Measurements from ENCODE around the gene SEPTIN5. TPM values are rescaled to one million over a fixed set of nuclear protein-coding genes. Genes with fewer than 3 reads are reported as not detected.

Gene SEPTIN5
- total RNA-seq, 1 experiment from 2014 or later, result 22.4 TPM

- TF ChIP-seq NFYB (CRISPR knock-in tag; conservative IDR thresholded peaks at IDR 0.05; ENCODE audit: low read depth) (no peak), HMGXB4 (CRISPR knock-in tag; IDR thresholded peaks at IDR 0.05) (0 out of 2 replicates have a peak, but pooled peaks have one; percentile 53), USF1 (CRISPR knock-in tag; IDR thresholded peaks at IDR 0.05) (no peak), RORB (CRISPR knock-in tag; IDR thresholded peaks at IDR 0.05) (no peak), MYBL2 (CRISPR knock-in tag; IDR thresholded peaks at IDR 0.05) (no peak), ZNF138 (CRISPR knock-in tag; conservative IDR thresholded peaks at IDR 0.05) (no peak), ETV6 (CRISPR knock-in tag; IDR thresholded peaks at IDR 0.05) (no peak), ZNF416 (CRISPR knock-in tag; IDR thresholded peaks at IDR 0.05) (no peak), FOXP4 (CRISPR knock-in tag; IDR thresholded peaks at IDR 0.05) (no peak), TP53 (CRISPR knock-in tag; IDR thresholded peaks at IDR 0.05) (no peak), ZNF281 (CRISPR knock-in tag; IDR thresholded peaks at IDR 0.05) (no peak), ZNF232 (CRISPR knock-in tag; IDR thresholded peaks at IDR 0.05) (no peak), ZNF317 (CRISPR knock-in tag; IDR thresholded peaks at IDR 0.05; ENCODE audit: borderline replicate concordance, low read depth) (no peak), GRHL2 (CRISPR knock-in tag; IDR thresholded peaks at IDR 0.05; ENCODE audit: insufficient replicate concordance, severe bottlenecking) (no peak), CDX4 (CRISPR knock-in tag; IDR thresholded peaks at IDR 0.05; ENCODE audit: borderline replicate concordance) (no peak), HMGA2 (CRISPR knock-in tag; IDR thresholded peaks at IDR 0.05) (no peak), ERG (CRISPR knock-in tag; IDR thresholded peaks at IDR 0.05) (no peak), IRF1 (CRISPR knock-in tag; IDR thresholded peaks at IDR 0.05) (peak; percentile 49; the same call in 1 of the 2 replicates), ZNF219 (CRISPR knock-in tag; IDR thresholded peaks at IDR 0.05; ENCODE audit: borderline replicate concordance) (no peak)
Measured at GRCh38 chr22:19723232-19723982, 9.1 kb downstream of the SEPTIN5 start, which contains the start of gene GP1BB (continued).

All from WTC11 (cell line).